ENCODE measurements around the gene UBA3.

UBA3 gene

GRCh38 chr3:69099576-69099975 lies 19.4 kb upstream of the UBA3 start:
- DNase-seq (ENCODE audit: low read depth in 1 of 2, low spot score in 1 of 2), result no peak

- no peak for DNase-seq (ENCODE audit: low read depth in 1 of 2, low spot score in 1 of 2)
These were observed 17.4 kb upstream of the UBA3 start for GRCh38 chr3:69097407-69098086.

- no peak for DNase-seq (ENCODE audit: low read depth in 1 of 2, low spot score in 1 of 2)
These were observed 16.1 kb upstream of the UBA3 start for GRCh38 chr3:69096299-69096698.

- DNase-seq (ENCODE audit: low read depth in 1 of 2, low spot score in 1 of 2), result no peak
These were observed 15.5 kb upstream of the UBA3 start for GRCh38 chr3:69095636-69096035.

GRCh38 chr3:69094467-69095205 lies 14.5 kb upstream of the UBA3 start:
- DNase-seq (ENCODE audit: low read depth in 1 of 2, low spot score in 1 of 2), result no peak

- DNase-seq (ENCODE audit: low read depth in 1 of 2, low spot score in 1 of 2), result no peak
These were observed 11.9 kb upstream of the UBA3 start for GRCh38 chr3:69092030-69092516.

GRCh38 chr3:69091389-69092029 lies 11.3 kb upstream of the UBA3 start:
- DNase-seq (ENCODE audit: low read depth in 1 of 2, low spot score in 1 of 2), result no peak

- DNase-seq (ENCODE audit: low read depth in 1 of 2, low spot score in 1 of 2), result no peak
These were observed 9.9 kb upstream of the UBA3 start for GRCh38 chr3:69090021-69090420.

- no peak for DNase-seq (ENCODE audit: low read depth in 1 of 2, low spot score in 1 of 2)
These were observed 7.9 kb upstream of the UBA3 start for GRCh38 chr3:69088063-69088462.

- no peak for DNase-seq (ENCODE audit: low read depth in 1 of 2, low spot score in 1 of 2)
These were observed 7.0 kb upstream of the UBA3 start for GRCh38 chr3:69087030-69087791.

GRCh38 chr3:69085833-69086722 lies 5.9 kb upstream of the UBA3 start:
- peak; percentile 33 to 76 for DNase-seq (ENCODE audit: low read depth in 1 of 2, low spot score in 1 of 2)

GRCh38 chr3:69085168-69085832 lies 5.1 kb upstream of the UBA3 start:
- no peak for DNase-seq (ENCODE audit: low read depth in 1 of 2, low spot score in 1 of 2)

GRCh38 chr3:69084326-69085167 lies 4.4 kb upstream of the UBA3 start, which contains the start of gene ARL6IP5:
Gene ARL6IP5, plus strand, starts transcription at chr3:69084937. Its CDS starts 111 bp downstream, at chr3:69085048.
- DNase-seq (ENCODE audit: low read depth in 1 of 2, low spot score in 1 of 2), result peak; percentile 74 to 87

- peak; percentile 36 to 83 for DNase-seq (ENCODE audit: low read depth in 1 of 2, low spot score in 1 of 2)
These were observed 2.6 kb upstream of the UBA3 start for GRCh38 chr3:69082805-69083204.

GRCh38 chr3:69082361-69082760 lies 2.2 kb upstream of the UBA3 start:
- no peak for DNase-seq (ENCODE audit: low read depth in 1 of 2, low spot score in 1 of 2)

- no peak for DNase-seq (ENCODE audit: low read depth in 1 of 2, low spot score in 1 of 2)
These were observed 1.6 kb upstream of the UBA3 start for GRCh38 chr3:69081583-69082262.

- no peak for DNase-seq (ENCODE audit: low read depth in 1 of 2, low spot score in 1 of 2)
These were observed 651 bp downstream of the UBA3 start for GRCh38 chr3:69079269-69080159.
